Tibial nerve (tissue), 4 donors: ENCODE results near the gene CTNNA3.

Experiments used
- EP300 ChIP-seq, 2 donors: sonication (generic); formaldehyde crosslinking; IDR thresholded peaks; one replicate each; pipeline ENCODE4 v1.6.1; 2017; ENCODE audit warnings: antibody characterized with exemption in 2 of 2, mild to moderate bottlenecking in 1 of 2
- POLR2A ChIP-seq, 2 donors: fragments of 450-650 bp; IDR thresholded peaks; one replicate each; pipeline ENCODE4 v1.6.1; 2017; ENCODE audit warnings: antibody characterized with exemption in 2 of 2, mild to moderate bottlenecking in 2 of 2, moderate library complexity in 2 of 2
- TF ChIP-seq, protein P1 (sequence below), 5 experiments: fragments of 200-600 bp in 3 of 5; fragments of 450-650 bp in 2 of 5; sonication (generic) in 3 of 5; IDR thresholded peaks; one replicate each; pipeline ENCODE4 v1.5.1; 2016 to 2019; ENCODE audit warnings: antibody characterized with exemption in 5 of 5, mild to moderate bottlenecking in 3 of 5, moderate library complexity in 2 of 5

- TF ChIP-seq, protein P1, sequence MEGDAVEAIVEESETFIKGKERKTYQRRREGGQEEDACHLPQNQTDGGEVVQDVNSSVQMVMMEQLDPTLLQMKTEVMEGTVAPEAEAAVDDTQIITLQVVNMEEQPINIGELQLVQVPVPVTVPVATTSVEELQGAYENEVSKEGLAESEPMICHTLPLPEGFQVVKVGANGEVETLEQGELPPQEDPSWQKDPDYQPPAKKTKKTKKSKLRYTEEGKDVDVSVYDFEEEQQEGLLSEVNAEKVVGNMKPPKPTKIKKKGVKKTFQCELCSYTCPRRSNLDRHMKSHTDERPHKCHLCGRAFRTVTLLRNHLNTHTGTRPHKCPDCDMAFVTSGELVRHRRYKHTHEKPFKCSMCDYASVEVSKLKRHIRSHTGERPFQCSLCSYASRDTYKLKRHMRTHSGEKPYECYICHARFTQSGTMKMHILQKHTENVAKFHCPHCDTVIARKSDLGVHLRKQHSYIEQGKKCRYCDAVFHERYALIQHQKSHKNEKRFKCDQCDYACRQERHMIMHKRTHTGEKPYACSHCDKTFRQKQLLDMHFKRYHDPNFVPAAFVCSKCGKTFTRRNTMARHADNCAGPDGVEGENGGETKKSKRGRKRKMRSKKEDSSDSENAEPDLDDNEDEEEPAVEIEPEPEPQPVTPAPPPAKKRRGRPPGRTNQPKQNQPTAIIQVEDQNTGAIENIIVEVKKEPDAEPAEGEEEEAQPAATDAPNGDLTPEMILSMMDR (IDR thresholded peaks at IDR 0.05), result no peak
- TF ChIP-seq EP300 (IDR thresholded peaks at IDR 0.05) (no peak), POLR2A (IDR thresholded peaks at IDR 0.05) (no peak)
Observed at GRCh38 chr10:66350622-66351399, 1345.2 kb downstream of the CTNNA3 start.
